UCSD-AML1 (cell line): ENCODE measurements around the gene GPT2.

ENCODE experiments used
- DNase-seq: peaks from one replicate; lab custom pipeline; 2025; ENCODE audit not compliant: unreplicated experiment; lab: John Stamatoyannopoulos, UW

GPT2 gene

GRCh38 chr16:46883690-46884512, at the start of gene GPT2:
Gene GPT2, plus strand, starts transcription at chr16:46884362. Its CDS starts 354 bp downstream, at chr16:46884716.
- peak; percentile 98 for DNase-seq

- DNase-seq = no peak
These were observed 47.3 kb upstream of the GPT2 start for GRCh38 chr16:46836534-46837530.

- no peak for DNase-seq
These were observed 44.1 kb upstream of the GPT2 start for GRCh38 chr16:46839986-46840443.

- DNase-seq = no peak
These were observed 41.8 kb upstream of the GPT2 start for GRCh38 chr16:46842192-46842895.

- no peak for DNase-seq
These were observed 40.1 kb upstream of the GPT2 start for GRCh38 chr16:46843898-46844642.

GRCh38 chr16:46844771-46845170, 39.4 kb upstream of the GPT2 start:
- no peak for DNase-seq

GRCh38 chr16:46845952-46846351, 38.2 kb upstream of the GPT2 start:
- no peak for DNase-seq

GRCh38 chr16:46848768-46849764, 35.1 kb upstream of the GPT2 start:
- no peak for DNase-seq

- DNase-seq = no peak
These were observed 33.3 kb upstream of the GPT2 start for GRCh38 chr16:46850619-46851555.

- no peak for DNase-seq
These were observed 32.0 kb upstream of the GPT2 start for GRCh38 chr16:46852130-46852529.

- peak; percentile 72 for DNase-seq
These were observed 30.3 kb upstream of the GPT2 start for GRCh38 chr16:46853713-46854443.

- DNase-seq = no peak
These were observed 29.3 kb upstream of the GPT2 start for GRCh38 chr16:46854846-46855245.

GRCh38 chr16:46855389-46855788, 28.8 kb upstream of the GPT2 start:
- no peak for DNase-seq

GRCh38 chr16:46857368-46857945, 26.7 kb upstream of the GPT2 start:
- no peak for DNase-seq

GRCh38 chr16:46858151-46858550, 26.0 kb upstream of the GPT2 start:
- DNase-seq = no peak

- no peak for DNase-seq
These were observed 24.4 kb upstream of the GPT2 start for GRCh38 chr16:46859719-46860152.
